Kidney (tissue), 14 donors: ENCODE measurements around the gene SMPD3. TPM values are rescaled to one million over a fixed set of nuclear protein-coding genes. Genes with fewer than 3 reads are reported as not detected.

Source experiments
- DNase-seq, 5 donors: peaks; one replicate each; pipeline ENCODE4 v3.0.0-alpha.2; 2013 to 2020
- FAIRE-seq: peaks from 2 replicates; lab custom pipeline; 2012; peaks lifted over from hg19 to GRCh38; lab: Jason Lieb, UNC
- H3K27ac ChIP-seq, 2 donors: one replicate each; pipeline ENCODE4 v1.7.0; 2013; ENCODE audit warnings: low read depth in 2 of 2, low read length in 2 of 2, inconsistent platforms in 1 of 2
- H3K27me3 ChIP-seq: one replicate; pipeline ENCODE4 v1.7.1; 2013; ENCODE audit warnings: low read length, inconsistent platforms; ENCODE audit not compliant: control insufficient read depth, insufficient read depth
- H3K36me3 ChIP-seq, 3 donors: one replicate each; pipeline versions ENCODE4 v1.7.0 to v1.7.1; 2013; ENCODE audit warnings: low read length in 3 of 3, control low read depth in 1 of 3, inconsistent platforms in 1 of 3; ENCODE audit not compliant: insufficient read depth in 3 of 3, control insufficient read depth in 2 of 3
- H3K4me1 ChIP-seq, 3 donors: one replicate each; pipeline versions ENCODE4 v1.7.0 to v1.7.1; 2013; ENCODE audit warnings: low read length in 3 of 3, inconsistent platforms in 1 of 3, low read depth in 1 of 3; ENCODE audit not compliant: control insufficient read depth in 2 of 3, insufficient read depth in 2 of 3
- H3K4me3 ChIP-seq, 3 donors: one replicate each; pipeline versions ENCODE4 v1.7.0 to v1.8.1; 2013; ENCODE audit warnings: low read length in 3 of 3, control low read depth in 1 of 3, inconsistent platforms in 1 of 3
- H3K9ac ChIP-seq, 3 donors: one replicate each; pipeline versions ENCODE4 v1.7.0 to v1.7.1; 2013; ENCODE audit warnings: low read length in 3 of 3, control low read depth in 1 of 3, inconsistent platforms in 1 of 3
- H3K9me3 ChIP-seq, 3 donors: one replicate each; pipeline versions ENCODE4 v1.7.0 to v1.7.1; 2013; ENCODE audit warnings: low read length in 3 of 3, control low read depth in 1 of 3, inconsistent platforms in 1 of 3; ENCODE audit not compliant: control insufficient read depth in 2 of 3, insufficient read depth in 1 of 3
- intact Hi-C: fragments of 100-400 bp; cut with DNase I; formaldehyde crosslinking; loops from one replicate; pipeline ENCODE4 v1.11.1; 2022
- polyA plus RNA-seq: library from polyadenylated mRNA; stranded (reverse); fragments of 350-450 nt; fragmentation: Illumina TruSeq; extraction: RNeasy Lipid Tissue Mini Kit (QIAGEN cat#74804); gene quantifications from one replicate; pipeline ENCODE4 v1.2.3, GENCODE V29; 2014; ENCODE audit warnings: low read depth, low replicate concordance; ENCODE audit not compliant: insufficient read depth
- total RNA-seq: library from RNA; stranded (reverse); fragmentation: NEBNext Ultra II Directional; extraction: Animal tissue kit (Norgen Biotek cat#: 25700); gene quantifications from one replicate; pipeline ENCODE4 v1.2.1, GENCODE V29; 2021
- TF ChIP-seq, protein P1 (sequence below): IDR thresholded peaks from 3 replicates; pipeline ENCODE4 v1.5.1; 2012; ENCODE audit warnings: mild to moderate bottlenecking, moderate library complexity, borderline replicate concordance; ENCODE audit not compliant: insufficient read depth; ENCODE audit errors: extremely low read depth
- donor health status: control.
- donor health status: control.
- donor health status: control.
- donor health status: control.
- donor health status: control.
- donor health status: DM: yes; HTN: yes; CAD: no.
- donor health status: Normal renal cell carcinoma (clear cell type).

The SMPD3 gene
- total and polyA plus RNA-seq, 2 donors from 2014 or later = 0.28 to 0.72 TPM

DNA sequence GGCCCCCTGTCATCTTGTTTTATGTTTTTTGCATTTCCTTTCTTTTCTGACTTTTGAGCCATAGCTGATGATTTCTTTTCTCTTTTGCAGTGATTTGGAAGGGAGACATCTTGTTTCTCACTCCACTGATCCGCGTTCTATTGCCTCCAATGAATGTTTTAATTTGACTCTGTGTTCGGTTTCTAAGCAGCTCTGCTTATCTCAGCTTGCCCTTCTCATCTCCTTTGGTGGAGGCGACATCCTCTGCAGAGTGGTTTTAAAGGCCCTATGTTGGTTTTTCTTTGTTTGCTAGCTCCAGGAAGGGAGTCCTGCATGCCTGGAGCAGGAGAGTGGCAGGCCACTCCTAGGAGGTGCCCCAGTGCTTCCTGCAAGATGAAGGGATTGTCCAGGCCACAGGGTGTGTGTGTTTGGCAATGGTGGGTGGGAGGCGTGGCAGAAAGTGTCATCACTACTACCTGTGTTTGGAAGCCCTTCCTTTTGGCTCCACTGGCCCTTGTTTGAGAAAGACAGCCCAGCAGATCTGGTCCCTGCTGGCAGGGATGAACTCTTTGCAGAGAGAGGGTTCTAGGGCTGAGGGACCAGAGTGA is 13.6 kb downstream of the SMPD3 start:
- Histone ChIP-seq H3K36me3 (no peaks in the 10 kb centered on the region), H3K4me1 (no peaks in the 10 kb centered on the region), H3K9me3 (no peaks in the 10 kb centered on the region), H3K9ac (no peak overlapping the region), H3K4me3 (no peak overlapping the region), H3K27me3 (no peaks in the 10 kb centered on the region), H3K27ac (no peak overlapping the region)
- TF ChIP-seq, protein P1, sequence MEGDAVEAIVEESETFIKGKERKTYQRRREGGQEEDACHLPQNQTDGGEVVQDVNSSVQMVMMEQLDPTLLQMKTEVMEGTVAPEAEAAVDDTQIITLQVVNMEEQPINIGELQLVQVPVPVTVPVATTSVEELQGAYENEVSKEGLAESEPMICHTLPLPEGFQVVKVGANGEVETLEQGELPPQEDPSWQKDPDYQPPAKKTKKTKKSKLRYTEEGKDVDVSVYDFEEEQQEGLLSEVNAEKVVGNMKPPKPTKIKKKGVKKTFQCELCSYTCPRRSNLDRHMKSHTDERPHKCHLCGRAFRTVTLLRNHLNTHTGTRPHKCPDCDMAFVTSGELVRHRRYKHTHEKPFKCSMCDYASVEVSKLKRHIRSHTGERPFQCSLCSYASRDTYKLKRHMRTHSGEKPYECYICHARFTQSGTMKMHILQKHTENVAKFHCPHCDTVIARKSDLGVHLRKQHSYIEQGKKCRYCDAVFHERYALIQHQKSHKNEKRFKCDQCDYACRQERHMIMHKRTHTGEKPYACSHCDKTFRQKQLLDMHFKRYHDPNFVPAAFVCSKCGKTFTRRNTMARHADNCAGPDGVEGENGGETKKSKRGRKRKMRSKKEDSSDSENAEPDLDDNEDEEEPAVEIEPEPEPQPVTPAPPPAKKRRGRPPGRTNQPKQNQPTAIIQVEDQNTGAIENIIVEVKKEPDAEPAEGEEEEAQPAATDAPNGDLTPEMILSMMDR = no peak
- intact Hi-C loops = no loop called here
- FAIRE-seq (no peak), DNase-seq (no peak)

GRCh38 chr16:68433316-68433715 is 15.0 kb downstream of the SMPD3 start:
- H3K9me3 ChIP-seq = no peaks in the 10 kb centered on the region
- no peak overlapping the region for H3K27ac ChIP-seq
- intact Hi-C loops = no loop called here
- TF ChIP-seq, protein P1 = no peak
- H3K9ac ChIP-seq = no peak overlapping the region
- no peaks in the 10 kb centered on the region for H3K36me3 ChIP-seq
- no peaks in the 10 kb centered on the region for H3K27me3 ChIP-seq
- H3K4me1 ChIP-seq = no peaks in the 10 kb centered on the region
- H3K4me3 ChIP-seq = no peak overlapping the region
- no peak for FAIRE-seq
- DNase-seq = no peak

DNA sequence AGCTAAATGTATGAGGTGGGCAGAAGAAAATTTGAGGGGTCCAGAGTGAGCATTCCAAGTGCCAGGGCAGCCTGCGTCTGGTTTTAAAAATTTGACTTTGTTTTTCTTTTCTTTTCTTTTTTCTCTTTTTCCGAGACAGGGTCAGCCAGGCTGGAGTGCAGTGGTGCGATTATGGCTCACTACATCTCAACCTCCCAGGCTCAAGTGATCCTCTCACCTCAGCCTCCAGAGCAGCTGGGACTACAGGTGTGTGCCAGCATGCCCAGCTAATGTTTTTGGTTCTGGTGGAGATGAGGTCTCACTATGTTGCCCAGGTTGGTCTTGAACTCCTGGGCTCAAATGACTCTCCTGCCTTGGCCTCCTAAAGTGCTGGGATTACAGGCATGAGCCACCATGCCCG is 15.6 kb downstream of the SMPD3 start:
- H3K9ac ChIP-seq = no peak overlapping the region
- H3K9me3 ChIP-seq = no peaks in the 10 kb centered on the region
- no peak for FAIRE-seq
- H3K27ac ChIP-seq = no peak overlapping the region
- H3K4me3 ChIP-seq = no peak overlapping the region
- DNase-seq = no peak
- intact Hi-C loops = no loop called here
- no peaks in the 10 kb centered on the region for H3K36me3 ChIP-seq
- no peaks in the 10 kb centered on the region for H3K27me3 ChIP-seq
- no peaks in the 10 kb centered on the region for H3K4me1 ChIP-seq
- TF ChIP-seq, protein P1 = no peak
